GM12892 (cell line): ENCODE data around the gene UBAP2. TPM values are rescaled to one million over a fixed set of nuclear protein-coding genes. Genes with fewer than 3 reads are reported as not detected.

ENCODE experiments used
- DNase-seq: peaks from one replicate; pipeline ENCODE4 v3.0.0; 2011; ENCODE audit not compliant: insufficient read length
- FAIRE-seq: peaks from 2 replicates; lab custom pipeline; 2011; peaks lifted over from hg19 to GRCh38; lab: Jason Lieb, UNC
- POLR2A ChIP-seq: IDR thresholded peaks from 2 replicates; pipeline ENCODE4 v1.6.1; 2011; ENCODE audit warnings: low read depth, low read length, control low read depth
- POLR2AphosphoS5 ChIP-seq: IDR thresholded peaks from 2 replicates; pipeline ENCODE4 v1.6.1; 2011; ENCODE audit warnings: low read depth, low read length, control low read depth
- TAF1 ChIP-seq: IDR thresholded peaks from 2 replicates; pipeline ENCODE4 v1.6.1; 2011; ENCODE audit warnings: low read depth, mild to moderate bottlenecking, control low read depth, low read length, borderline replicate concordance
- polyA plus RNA-seq: library from polyadenylated mRNA; unstranded; fragments of >200 nt; gene quantifications from one replicate; pipeline ENCODE4 v1.2.1, GENCODE V29; 2012; ENCODE audit warnings: missing spikeins, inconsistent platforms; ENCODE audit not compliant: missing spikeins

UBAP2 gene
- 18.3 TPM for polyA plus RNA-seq

GRCh38 chr9:34048727-34049629 is at the start of gene UBAP2:
Gene UBAP2, minus strand, starts transcription at chr9:34048887. Its CDS starts 31,739 bp downstream, at chr9:34017148.
- FAIRE-seq (peak; percentile 93), DNase-seq (peak; percentile 84)
- TF ChIP-seq POLR2AphosphoS5, result peak; percentile 93
- peak; percentile 96 for TF ChIP-seq TAF1
- TF ChIP-seq POLR2A, result peak; percentile 80

- FAIRE-seq (peak; percentile 78), DNase-seq (no peak)
- no peak for TF ChIP-seq TAF1
- no peak for TF ChIP-seq POLR2AphosphoS5
- TF ChIP-seq POLR2A, result no peak
Measured at GRCh38 chr9:34098307-34098706, 49.6 kb upstream of the UBAP2 start.

- DNase-seq, result no peak
- TF ChIP-seq POLR2A (no peak), TAF1 (no peak), POLR2AphosphoS5 (no peak)
- no peak for FAIRE-seq
Measured at GRCh38 chr9:34097865-34098264, 49.2 kb upstream of the UBAP2 start.

GRCh38 chr9:34096751-34097150 is 48.1 kb upstream of the UBAP2 start:
- DNase-seq (no peak), FAIRE-seq (no peak)
- TF ChIP-seq TAF1 (no peak), POLR2A (no peak), POLR2AphosphoS5 (no peak)

- FAIRE-seq (no peak), DNase-seq (no peak)
- TF ChIP-seq POLR2A, result no peak
- TF ChIP-seq POLR2AphosphoS5, result no peak
- TF ChIP-seq TAF1, result no peak
Measured at GRCh38 chr9:34093578-34093977, 44.9 kb upstream of the UBAP2 start.

- no peak for FAIRE-seq
- no peak for TF ChIP-seq TAF1
- TF ChIP-seq POLR2AphosphoS5, result no peak
- no peak for TF ChIP-seq POLR2A
- no peak for DNase-seq
Measured at GRCh38 chr9:34089311-34089710, 40.6 kb upstream of the UBAP2 start.

- TF ChIP-seq POLR2A (no peak), TAF1 (no peak), POLR2AphosphoS5 (no peak)
- DNase-seq (no peak), FAIRE-seq (no peak)
Measured at GRCh38 chr9:34087370-34087769, 38.7 kb upstream of the UBAP2 start.

GRCh38 chr9:34086864-34087263 is 38.2 kb upstream of the UBAP2 start:
- no peak for TF ChIP-seq POLR2AphosphoS5
- no peak for TF ChIP-seq POLR2A
- no peak for TF ChIP-seq TAF1
- DNase-seq (no peak), FAIRE-seq (no peak)

- TF ChIP-seq POLR2A (no peak), TAF1 (no peak), POLR2AphosphoS5 (no peak)
- DNase-seq (no peak), FAIRE-seq (no peak)
Measured at GRCh38 chr9:34085581-34086500, 37.2 kb upstream of the UBAP2 start.

GRCh38 chr9:34084562-34084961 is 35.9 kb upstream of the UBAP2 start:
- TF ChIP-seq POLR2A (no peak), POLR2AphosphoS5 (no peak), TAF1 (no peak)
- DNase-seq, result no peak
- no peak for FAIRE-seq

- no peak for TF ChIP-seq POLR2A
- no peak for TF ChIP-seq POLR2AphosphoS5
- TF ChIP-seq TAF1, result no peak
- DNase-seq (no peak), FAIRE-seq (no peak)
Measured at GRCh38 chr9:34079181-34079580, 30.5 kb upstream of the UBAP2 start.
